Astrocyte of the cerebellum (primary cell): Measurements from ENCODE around the gene FGD4.

ENCODE experiments used
- DNase-seq: peaks from one replicate; pipeline ENCODE4 v3.0.0-alpha.2; 2011; ENCODE audit warnings: low read depth
- H3K4me3 ChIP-seq: 2 replicates; pipeline ENCODE4 v1.5.1; 2011; ENCODE audit warnings: mild to moderate bottlenecking, low read depth, low read length, moderate library complexity
- in situ Hi-C: cut with HindIII; loops from 2 replicates; pipeline ENCODE4 v1.10.0; 2017; ENCODE audit warnings: low sequenced_read_pairs
- TF ChIP-seq, protein P1 (sequence below): IDR thresholded peaks from 2 replicates; pipeline ENCODE4 v1.5.1; 2012; ENCODE audit warnings: low read length, low read depth, moderate library complexity, mild to moderate bottlenecking; ENCODE audit errors: missing control alignments

Gene FGD4

DNA sequence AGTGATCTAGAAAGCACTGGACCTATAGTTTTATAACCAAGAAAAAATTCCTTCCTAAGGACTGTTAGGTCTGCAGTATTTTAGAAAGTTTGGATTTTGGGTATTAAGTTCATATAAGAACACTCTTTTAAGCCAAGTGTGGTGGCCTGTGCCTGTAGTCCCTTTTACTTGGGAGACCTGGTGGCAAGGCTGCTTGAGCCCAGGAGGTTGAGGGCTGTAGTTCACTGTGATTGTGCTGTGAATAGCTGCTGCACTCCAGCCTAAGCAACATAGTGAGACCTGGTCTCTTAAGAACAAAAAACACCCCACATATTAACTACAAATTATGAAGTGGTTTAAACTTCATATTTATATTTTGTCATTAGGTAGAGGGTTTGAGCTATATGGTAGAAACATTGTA, 289.4 kb downstream of the FGD4 start:
- DNase-seq, result no peak
- H3K4me3 ChIP-seq, result no peak overlapping the region
- in situ Hi-C loops, result no loop called here
- TF ChIP-seq, protein P1, sequence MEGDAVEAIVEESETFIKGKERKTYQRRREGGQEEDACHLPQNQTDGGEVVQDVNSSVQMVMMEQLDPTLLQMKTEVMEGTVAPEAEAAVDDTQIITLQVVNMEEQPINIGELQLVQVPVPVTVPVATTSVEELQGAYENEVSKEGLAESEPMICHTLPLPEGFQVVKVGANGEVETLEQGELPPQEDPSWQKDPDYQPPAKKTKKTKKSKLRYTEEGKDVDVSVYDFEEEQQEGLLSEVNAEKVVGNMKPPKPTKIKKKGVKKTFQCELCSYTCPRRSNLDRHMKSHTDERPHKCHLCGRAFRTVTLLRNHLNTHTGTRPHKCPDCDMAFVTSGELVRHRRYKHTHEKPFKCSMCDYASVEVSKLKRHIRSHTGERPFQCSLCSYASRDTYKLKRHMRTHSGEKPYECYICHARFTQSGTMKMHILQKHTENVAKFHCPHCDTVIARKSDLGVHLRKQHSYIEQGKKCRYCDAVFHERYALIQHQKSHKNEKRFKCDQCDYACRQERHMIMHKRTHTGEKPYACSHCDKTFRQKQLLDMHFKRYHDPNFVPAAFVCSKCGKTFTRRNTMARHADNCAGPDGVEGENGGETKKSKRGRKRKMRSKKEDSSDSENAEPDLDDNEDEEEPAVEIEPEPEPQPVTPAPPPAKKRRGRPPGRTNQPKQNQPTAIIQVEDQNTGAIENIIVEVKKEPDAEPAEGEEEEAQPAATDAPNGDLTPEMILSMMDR, result no peak

DNA sequence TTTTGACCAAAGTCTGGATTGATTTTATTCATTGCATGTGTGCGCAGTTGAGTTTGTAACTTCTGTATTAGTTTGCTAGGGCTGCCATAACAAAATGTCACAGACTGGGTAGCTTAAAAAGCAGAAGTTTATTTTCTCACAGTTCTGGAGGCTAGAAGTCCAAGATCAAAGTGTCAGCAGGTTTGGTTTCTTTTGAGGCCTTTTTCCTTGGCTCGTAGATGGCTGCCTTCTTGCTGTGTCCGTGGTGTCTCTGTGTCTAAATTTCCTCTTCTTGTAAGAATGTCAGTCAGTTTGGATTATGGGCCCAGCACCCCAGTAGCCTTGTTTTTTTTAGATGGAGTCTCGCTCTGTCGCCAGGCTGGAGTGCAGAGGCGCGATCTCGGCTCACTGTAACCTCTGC, 291.6 kb downstream of the FGD4 start:
- in situ Hi-C loops, result no loop called here
- H3K4me3 ChIP-seq, result no peak overlapping the region
- no peak for DNase-seq
- TF ChIP-seq, protein P1, result no peak

DNA sequence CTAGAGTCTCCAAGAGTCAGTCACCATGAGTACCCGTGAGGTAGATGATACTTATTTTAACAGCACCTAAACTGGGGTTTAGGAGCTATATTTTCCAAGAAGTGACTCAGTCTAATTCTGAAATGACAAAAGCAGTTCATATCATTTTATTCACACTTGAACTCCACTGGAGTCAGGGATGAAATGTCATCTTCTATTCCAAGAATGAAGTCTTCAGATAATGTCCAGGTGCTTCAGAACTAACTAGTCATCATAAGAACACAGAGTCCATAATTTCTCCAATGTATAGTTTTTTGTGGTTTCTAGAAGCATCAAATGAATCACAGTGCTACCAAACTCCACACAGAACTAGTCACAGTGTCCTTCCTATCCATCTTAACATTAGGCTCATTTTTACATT, 293.0 kb downstream of the FGD4 start:
- in situ Hi-C loops, result no loop called here
- TF ChIP-seq, protein P1, result no peak
- DNase-seq, result no peak
- no peak overlapping the region for H3K4me3 ChIP-seq

DNA sequence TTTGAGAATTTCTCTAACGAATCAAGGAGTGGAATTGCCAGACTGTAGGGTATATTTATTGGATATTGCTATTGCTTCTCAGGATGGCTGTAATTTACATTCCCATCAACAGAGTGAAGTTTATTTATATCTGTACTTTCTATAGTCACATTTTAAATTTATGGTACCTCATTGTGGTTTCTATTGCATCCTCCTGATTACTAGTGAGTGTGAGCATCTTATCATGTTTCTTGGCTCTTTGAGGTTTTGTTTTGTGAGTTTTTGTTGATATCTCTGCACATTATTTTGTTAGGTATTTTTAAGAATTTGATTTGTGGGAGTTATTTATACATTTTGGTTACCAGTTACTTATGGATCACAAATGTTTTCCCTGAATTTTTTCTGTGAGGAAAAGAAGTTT, 293.7 kb downstream of the FGD4 start:
- DNase-seq, result no peak
- TF ChIP-seq, protein P1, result no peak
- in situ Hi-C loops, result no loop called here

More for the DNA sequence above, 293.7 kb downstream of the FGD4 start:
- H3K4me3 ChIP-seq, result no peak overlapping the region
